GM19035 (cell line): ENCODE data around the gene C19orf44.

Experiments used
- ATAC-seq: cut with Tn5 transposase; IDR thresholded peaks from one replicate; pipeline ENCODE4 v1.9.1; 2021; ENCODE audit not compliant: unreplicated experiment

C19orf44 gene

GRCh38 chr19:16516381-16516780 is 20.2 kb downstream of the C19orf44 start:
- ATAC-seq: no peak

- ATAC-seq: no peak
Measured at GRCh38 chr19:16516923-16517610, 20.9 kb downstream of the C19orf44 start.

GRCh38 chr19:16518061-16518460 is 21.9 kb downstream of the C19orf44 start:
- ATAC-seq: no peak

GRCh38 chr19:16518483-16519229 is 22.5 kb downstream of the C19orf44 start:
- no peak for ATAC-seq

- ATAC-seq: no peak
Measured at GRCh38 chr19:16519230-16519687, 23.1 kb downstream of the C19orf44 start.

GRCh38 chr19:16520074-16520973 is 24.1 kb downstream of the C19orf44 start:
- ATAC-seq: no peak

- no peak for ATAC-seq
Measured at GRCh38 chr19:16520986-16521624, 24.9 kb downstream of the C19orf44 start.

- ATAC-seq: no peak
Measured at GRCh38 chr19:16521715-16522289, 25.6 kb downstream of the C19orf44 start.

- ATAC-seq: no peak
Measured at GRCh38 chr19:16522559-16523377, 26.6 kb downstream of the C19orf44 start.

- ATAC-seq: no peak
Measured at GRCh38 chr19:16524991-16525734, 29.0 kb downstream of the C19orf44 start.

- ATAC-seq: no peak
Measured at GRCh38 chr19:16525751-16526481, 29.7 kb downstream of the C19orf44 start.

GRCh38 chr19:16527334-16527935 is 31.2 kb downstream of the C19orf44 start:
- no peak for ATAC-seq

GRCh38 chr19:16527971-16528521 is 31.9 kb downstream of the C19orf44 start:
- ATAC-seq: no peak

GRCh38 chr19:16529466-16530144 is 33.4 kb downstream of the C19orf44 start:
- ATAC-seq: no peak

- no peak for ATAC-seq
Measured at GRCh38 chr19:16530540-16531379, 34.6 kb downstream of the C19orf44 start.

- no peak for ATAC-seq
Measured at GRCh38 chr19:16531380-16531669, 35.1 kb downstream of the C19orf44 start.
